ENCODE measurements around the gene GDF7. TPM values are rescaled to one million over a fixed set of nuclear protein-coding genes. Genes with fewer than 3 reads are reported as not detected.

The GDF7 gene
- total RNA-seq, 1 experiment from 2014 or later = 0.04 TPM

GRCh38 chr2:20647738-20648137 lies 19.2 kb upstream of the GDF7 start:
- no peak overlapping the region for H2BK20ac ChIP-seq (ENCODE audit: low read depth, low read length, poor library complexity, severe bottlenecking)
- H3K79me1 ChIP-seq (ENCODE audit: insufficient read depth, low read depth, low read length, poor library complexity, severe bottlenecking) = no peaks in the 10 kb centered on the region
- H4K8ac ChIP-seq (replicated peaks; ENCODE audit: insufficient read length, low read depth, low read length) = no peak overlapping the region
- Mint-ChIP-seq H3K36me3 (ENCODE audit: insufficient read depth in 1 of 3, low read depth in 3 of 3) (peaks cover 0 to 2% (median 0%) of the 10 kb centered on the region in 3 experiments; a peak in 2 of 7 replicates), H3K27me3 (ENCODE audit: low read depth) (peaks cover 23% of the 10 kb centered on the region), H3K4me3 (no peak overlapping the region), H3K4me1 (peaks cover 25 to 28% of the 10 kb centered on the region in 2 experiments), H3K27ac (no peak overlapping the region), H3K9me3 (no peaks in the 10 kb centered on the region; a peak in 1 of 5 replicates)
- H2BK15ac ChIP-seq (ENCODE audit: low read depth, low read length) = no peak overlapping the region
- H3K18ac ChIP-seq (ENCODE audit: insufficient read length, low read depth, low read length) = no peak overlapping the region
- no peak overlapping the region for H2BK12ac ChIP-seq (ENCODE audit: insufficient read length, low read depth, low read length)
- no peak overlapping the region for H3K4me2 ChIP-seq (ENCODE audit: insufficient read depth, insufficient read length, low read length)
- no peak overlapping the region for H3K23ac ChIP-seq (ENCODE audit: insufficient read length, low read depth, low read length)
- no peaks in the 10 kb centered on the region for H3K9me3 ChIP-seq (ENCODE audit: control insufficient read depth, low read depth, low read length)
- no peaks in the 10 kb centered on the region; the same call in 1 of the 2 replicates for H3K4me1 ChIP-seq (ENCODE audit: insufficient read depth, low read length)
- H3K14ac ChIP-seq (ENCODE audit: insufficient read depth, low read length) = no peak overlapping the region
- no peak overlapping the region for H2AFZ ChIP-seq (ENCODE audit: low read length)
- TF ChIP-seq CTCF (conservative IDR thresholded peaks at IDR 0.05) = no peak
- no peak overlapping the region for H2BK120ac ChIP-seq (ENCODE audit: low read depth, low read length, poor library complexity, severe bottlenecking)
- WGBS (ENCODE audit: extremely low coverage, insufficient read length, low lambda C conversion rate) = no CpG with 5 or more reads among the region's 8 CpGs
- no peak overlapping the region for H3K9ac ChIP-seq (ENCODE audit: extremely low read depth, insufficient read length, low read length)
- no peak overlapping the region for H2AK5ac ChIP-seq (ENCODE audit: insufficient read length, low read length)
- H2BK5ac ChIP-seq (ENCODE audit: insufficient read length, low read length) = no peak overlapping the region
- H3K56ac ChIP-seq (ENCODE audit: insufficient read length, low read depth, low read length) = no peak overlapping the region
- no peak overlapping the region for H3T11ph ChIP-seq (ENCODE audit: low read length)
- H3K23me2 ChIP-seq (ENCODE audit: insufficient read length, low read depth, low read length, poor library complexity, severe bottlenecking) = peaks cover 5% of the 10 kb centered on the region
- H3K4ac ChIP-seq (ENCODE audit: low read depth, low read length) = no peak overlapping the region
- no peak overlapping the region for H3K27ac ChIP-seq (ENCODE audit: insufficient read length, low read depth, low read length)
- H4K20me1 ChIP-seq (ENCODE audit: control insufficient read depth, insufficient read depth, insufficient read length) = no peaks in the 10 kb centered on the region
- no peaks in the 10 kb centered on the region for H3K79me2 ChIP-seq (ENCODE audit: insufficient read depth, low read length)
- H4K5ac ChIP-seq (ENCODE audit: insufficient read length, low read depth, low read length) = no peak overlapping the region
- H4K91ac ChIP-seq (ENCODE audit: insufficient read length, low read depth, low read length) = no peak overlapping the region
- H3K27me3 ChIP-seq (ENCODE audit: insufficient read depth, low read length) = no peaks in the 10 kb centered on the region
- DNase-seq = no peak

Data from H9 (cell line).